ENCODE measurements around the gene NWD2.

The NWD2 gene

DNA sequence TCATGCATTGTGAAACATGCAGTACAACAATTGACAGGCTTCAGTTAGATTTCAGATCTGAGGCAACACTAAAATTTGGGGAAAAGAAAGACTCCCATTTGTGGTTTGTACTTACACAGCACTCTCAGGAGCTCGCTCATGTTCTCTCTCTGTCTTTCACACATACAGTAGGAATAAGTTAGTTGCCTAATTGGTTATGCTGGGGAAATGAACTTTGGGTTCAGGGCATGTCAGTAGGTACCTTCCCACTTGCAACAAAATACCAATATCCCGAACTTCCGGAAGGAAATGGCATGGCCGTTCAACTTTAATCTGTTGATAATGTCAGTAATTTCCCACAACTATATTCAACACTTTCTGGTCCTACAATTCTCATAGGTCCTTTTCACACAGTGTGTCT is 223.3 kb downstream of the NWD2 start:
- Histone ChIP-seq H3K27me3 (ENCODE audit: insufficient read depth, low read length, poor library complexity, severe bottlenecking) (peaks cover 11% of the 10 kb centered on the region), H2AFZ (ENCODE audit: low read length) (no peak overlapping the region), H4K20me1 (ENCODE audit: insufficient read depth, low read length, poor library complexity, severe bottlenecking) (no peaks in the 10 kb centered on the region), H3K4me1 (ENCODE audit: insufficient read depth, low read length, poor library complexity, severe bottlenecking) (no peaks in the 10 kb centered on the region), H3K9me2 (replicated peaks; ENCODE audit: low read depth, low read length) (no peaks in the 10 kb centered on the region), H3F3A (ENCODE audit: low read depth) (no peaks in the 10 kb centered on the region), H3K9ac (ENCODE audit: low read depth, low read length, poor library complexity, severe bottlenecking) (no peak overlapping the region), H3K79me2 (ENCODE audit: insufficient read depth, low read length) (no peaks in the 10 kb centered on the region), H3K36me3 (ENCODE audit: insufficient read depth, low read length) (no peaks in the 10 kb centered on the region), H3K9me3 (ENCODE audit: insufficient read depth, low read depth, low read length) (no peaks in the 10 kb centered on the region), H3K4me3 (ENCODE audit: low read length, poor library complexity, severe bottlenecking) (no peak overlapping the region), H3K4me2 (ENCODE audit: low read depth, low read length, poor library complexity, severe bottlenecking) (no peak overlapping the region)
- TF ChIP-seq, protein P1, sequence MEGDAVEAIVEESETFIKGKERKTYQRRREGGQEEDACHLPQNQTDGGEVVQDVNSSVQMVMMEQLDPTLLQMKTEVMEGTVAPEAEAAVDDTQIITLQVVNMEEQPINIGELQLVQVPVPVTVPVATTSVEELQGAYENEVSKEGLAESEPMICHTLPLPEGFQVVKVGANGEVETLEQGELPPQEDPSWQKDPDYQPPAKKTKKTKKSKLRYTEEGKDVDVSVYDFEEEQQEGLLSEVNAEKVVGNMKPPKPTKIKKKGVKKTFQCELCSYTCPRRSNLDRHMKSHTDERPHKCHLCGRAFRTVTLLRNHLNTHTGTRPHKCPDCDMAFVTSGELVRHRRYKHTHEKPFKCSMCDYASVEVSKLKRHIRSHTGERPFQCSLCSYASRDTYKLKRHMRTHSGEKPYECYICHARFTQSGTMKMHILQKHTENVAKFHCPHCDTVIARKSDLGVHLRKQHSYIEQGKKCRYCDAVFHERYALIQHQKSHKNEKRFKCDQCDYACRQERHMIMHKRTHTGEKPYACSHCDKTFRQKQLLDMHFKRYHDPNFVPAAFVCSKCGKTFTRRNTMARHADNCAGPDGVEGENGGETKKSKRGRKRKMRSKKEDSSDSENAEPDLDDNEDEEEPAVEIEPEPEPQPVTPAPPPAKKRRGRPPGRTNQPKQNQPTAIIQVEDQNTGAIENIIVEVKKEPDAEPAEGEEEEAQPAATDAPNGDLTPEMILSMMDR (conservative IDR thresholded peaks at IDR 0.05; ENCODE audit: low read length) = no peak
- no peak for TF ChIP-seq EZH2phosphoT487 (IDR thresholded peaks at IDR 0.05; ENCODE audit: borderline replicate concordance)

DNA sequence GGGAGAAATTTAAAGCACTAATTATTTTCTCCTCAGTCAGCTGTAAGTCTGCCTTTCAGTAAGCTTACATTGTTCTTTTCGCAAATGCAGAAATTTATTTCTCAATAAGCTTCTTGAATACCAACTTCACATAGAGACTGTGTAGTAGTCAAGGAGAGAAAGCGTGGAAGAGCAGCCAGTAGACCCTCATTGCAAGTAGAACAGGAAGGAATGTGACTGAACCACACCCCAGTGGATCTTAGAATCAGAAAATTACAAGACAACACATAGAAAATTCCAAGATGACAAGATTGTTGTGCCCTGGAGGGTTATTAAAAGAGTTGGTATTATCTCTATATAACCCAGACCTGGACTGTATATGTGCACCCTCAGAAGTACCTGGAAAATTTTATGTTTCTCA is 224.7 kb downstream of the NWD2 start:
- no peaks in the 10 kb centered on the region for H4K20me1 ChIP-seq (ENCODE audit: insufficient read depth, low read length, poor library complexity, severe bottlenecking)
- H3K36me3 ChIP-seq (ENCODE audit: insufficient read depth, low read length) = no peaks in the 10 kb centered on the region
- H3K27me3 ChIP-seq (ENCODE audit: insufficient read depth, low read length, poor library complexity, severe bottlenecking) = peaks cover 11% of the 10 kb centered on the region
- no peak overlapping the region for H3K4me3 ChIP-seq (ENCODE audit: low read length, poor library complexity, severe bottlenecking)
- no peaks in the 10 kb centered on the region for H3F3A ChIP-seq (ENCODE audit: low read depth)
- H3K9ac ChIP-seq (ENCODE audit: low read depth, low read length, poor library complexity, severe bottlenecking) = no peak overlapping the region
- no peaks in the 10 kb centered on the region for H3K79me2 ChIP-seq (ENCODE audit: insufficient read depth, low read length)
- no peak overlapping the region for H2AFZ ChIP-seq (ENCODE audit: low read length)
- no peaks in the 10 kb centered on the region for H3K4me1 ChIP-seq (ENCODE audit: insufficient read depth, low read length, poor library complexity, severe bottlenecking)
- no peak for TF ChIP-seq EZH2phosphoT487 (IDR thresholded peaks at IDR 0.05; ENCODE audit: borderline replicate concordance)
- TF ChIP-seq, protein P1 (conservative IDR thresholded peaks at IDR 0.05; ENCODE audit: low read length) = no peak
- no peak overlapping the region for H3K4me2 ChIP-seq (ENCODE audit: low read depth, low read length, poor library complexity, severe bottlenecking)
- no peaks in the 10 kb centered on the region for H3K9me2 ChIP-seq (replicated peaks; ENCODE audit: low read depth, low read length)
- H3K9me3 ChIP-seq (ENCODE audit: insufficient read depth, low read depth, low read length) = no peaks in the 10 kb centered on the region

DNA sequence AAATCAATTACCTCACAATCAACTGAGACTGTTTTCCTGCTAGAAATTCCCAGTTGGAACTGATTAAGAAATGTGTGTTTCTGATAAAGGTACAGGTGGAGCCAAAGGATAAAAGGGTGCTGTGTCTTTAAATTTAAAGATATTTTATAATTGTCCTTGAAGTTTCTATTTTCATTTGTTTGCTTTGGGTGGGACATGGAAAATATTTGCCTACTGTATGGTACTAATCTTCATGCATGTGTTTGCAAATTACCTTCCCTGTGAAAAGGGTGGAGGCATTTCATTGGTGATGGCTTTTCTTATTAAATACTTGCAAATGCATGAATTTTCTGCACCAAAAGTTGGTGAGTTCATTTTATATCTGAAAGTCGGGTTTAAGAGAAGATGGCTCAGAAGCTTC is 225.7 kb downstream of the NWD2 start:
- Histone ChIP-seq H3K36me3 (ENCODE audit: insufficient read depth, low read length) (no peaks in the 10 kb centered on the region), H3K4me1 (ENCODE audit: insufficient read depth, low read length, poor library complexity, severe bottlenecking) (no peaks in the 10 kb centered on the region), H3K9ac (ENCODE audit: low read depth, low read length, poor library complexity, severe bottlenecking) (no peak overlapping the region), H3K79me2 (ENCODE audit: insufficient read depth, low read length) (no peaks in the 10 kb centered on the region), H3K27me3 (ENCODE audit: insufficient read depth, low read length, poor library complexity, severe bottlenecking) (peaks cover 11% of the 10 kb centered on the region), H2AFZ (ENCODE audit: low read length) (no peak overlapping the region), H3K9me2 (replicated peaks; ENCODE audit: low read depth, low read length) (no peaks in the 10 kb centered on the region), H4K20me1 (ENCODE audit: insufficient read depth, low read length, poor library complexity, severe bottlenecking) (no peaks in the 10 kb centered on the region), H3K9me3 (ENCODE audit: insufficient read depth, low read depth, low read length) (no peaks in the 10 kb centered on the region), H3K4me2 (ENCODE audit: low read depth, low read length, poor library complexity, severe bottlenecking) (no peak overlapping the region), H3K4me3 (ENCODE audit: low read length, poor library complexity, severe bottlenecking) (no peak overlapping the region), H3F3A (ENCODE audit: low read depth) (no peaks in the 10 kb centered on the region)
- TF ChIP-seq, protein P1 (conservative IDR thresholded peaks at IDR 0.05; ENCODE audit: low read length) = no peak
- no peak for TF ChIP-seq EZH2phosphoT487 (IDR thresholded peaks at IDR 0.05; ENCODE audit: borderline replicate concordance)
